Measurements from ENCODE around the gene PWWP2A.

The PWWP2A gene

GRCh38 chr5:160133071-160133917 lies 14.0 kb upstream of the PWWP2A start:
- DNase-seq (ENCODE audit: low read depth), result no peak

DNA sequence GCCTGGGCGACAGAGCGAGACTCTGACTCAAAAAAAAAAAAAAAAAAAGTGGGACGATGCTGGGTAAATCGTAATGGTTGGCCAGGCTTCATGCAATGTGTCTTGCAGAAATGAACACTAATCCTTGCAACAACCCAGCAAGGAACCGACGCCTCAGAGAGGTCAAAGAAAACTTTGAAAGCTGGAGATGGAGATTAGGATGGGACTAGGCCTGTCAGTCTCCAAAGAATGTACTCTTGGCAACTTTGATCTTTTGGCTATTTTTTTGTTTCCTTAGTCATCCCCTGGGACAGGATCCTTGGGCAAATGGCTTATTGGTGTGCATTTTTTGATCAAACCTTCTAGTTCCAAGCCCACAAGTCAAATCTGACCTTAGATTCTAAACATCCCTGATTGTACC lies 10.6 kb upstream of the PWWP2A start:
- DNase-seq (ENCODE audit: low read depth), result no peak

GRCh38 chr5:160128632-160129031 lies 9.4 kb upstream of the PWWP2A start:
- DNase-seq (ENCODE audit: low read depth), result no peak

DNA sequence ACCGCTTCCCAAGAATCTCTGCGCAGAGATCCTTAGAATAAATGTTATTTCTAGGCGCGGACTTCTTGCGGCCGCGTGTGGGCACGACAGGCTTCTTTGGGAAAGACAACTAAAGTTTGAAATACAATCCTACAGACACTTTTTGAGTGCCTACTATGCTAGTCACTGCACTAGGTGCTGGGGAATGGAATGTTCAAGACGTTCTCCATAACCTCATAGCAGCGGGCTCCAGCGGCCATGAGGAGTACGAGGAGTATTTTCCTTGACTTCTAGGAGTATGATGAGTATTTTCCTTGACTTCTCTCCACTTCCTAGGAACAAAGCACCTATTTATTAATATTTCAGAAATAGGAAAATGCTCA lies 636 bp upstream of the PWWP2A start:
- DNase-seq (ENCODE audit: low read depth), result no peak

DNA sequence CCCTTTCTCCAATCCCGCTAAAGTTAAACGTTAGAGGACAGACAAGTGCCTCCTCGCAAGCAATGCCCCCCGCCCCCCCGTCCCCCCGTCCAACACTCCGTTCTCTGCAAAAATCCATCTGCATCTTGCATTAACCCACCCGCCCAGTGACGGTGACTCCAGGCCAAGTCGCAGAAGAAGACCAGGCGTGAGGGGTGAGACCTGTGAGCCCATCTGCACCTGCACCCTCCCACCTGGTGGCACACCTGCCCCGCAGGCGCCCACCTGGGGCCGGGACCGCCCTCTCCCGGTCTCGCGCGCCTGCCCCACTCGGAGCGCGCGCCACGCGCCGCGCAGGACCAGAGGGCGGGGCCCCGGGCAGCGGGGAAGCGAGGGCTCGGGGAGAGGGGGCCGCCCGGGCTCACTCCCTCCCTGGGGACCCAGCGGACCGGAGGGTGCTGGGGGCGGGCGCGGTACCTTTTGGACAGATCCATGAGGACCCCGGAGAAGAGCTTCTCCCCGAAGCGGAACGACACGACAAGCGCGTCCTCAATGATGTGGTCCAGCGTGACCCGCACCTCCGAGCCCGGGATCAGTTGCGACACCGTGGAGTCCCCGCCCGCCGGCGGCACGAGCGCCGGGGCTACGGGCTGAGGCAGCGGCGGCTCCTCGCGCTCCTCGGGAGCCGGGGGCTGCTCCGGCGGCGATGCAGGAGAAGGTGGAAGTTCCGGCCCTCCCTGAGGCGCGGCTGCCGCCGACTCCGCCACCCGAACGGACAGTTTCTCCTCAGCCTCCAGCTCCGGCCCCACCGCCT lies 705 bp downstream of the PWWP2A start:
- DNase-seq (ENCODE audit: low read depth), result peak; percentile 47

DNA sequence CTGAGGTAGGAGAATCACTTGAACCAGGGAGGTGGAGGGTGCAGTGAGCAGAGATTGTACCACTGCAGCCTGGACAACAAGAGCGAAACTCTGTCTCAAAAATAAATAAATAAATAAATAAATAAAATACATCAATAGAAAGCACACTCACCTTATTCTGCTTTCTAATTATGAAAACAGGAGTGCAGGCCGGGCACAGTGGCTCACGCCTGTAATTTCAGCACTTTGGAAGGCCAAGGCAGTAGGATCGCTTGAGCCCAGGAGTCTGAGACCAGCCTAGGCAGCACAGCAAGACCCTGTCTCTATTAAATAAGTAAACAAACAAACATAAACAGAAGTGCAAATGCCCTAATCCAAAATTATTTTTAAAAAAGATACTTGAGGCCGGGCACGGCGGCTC lies 2.3 kb downstream of the PWWP2A start:
- DNase-seq (ENCODE audit: low read depth), result no peak

GRCh38 chr5:160108124-160108523 lies 11.1 kb downstream of the PWWP2A start:
- DNase-seq (ENCODE audit: low read depth), result no peak

DNA sequence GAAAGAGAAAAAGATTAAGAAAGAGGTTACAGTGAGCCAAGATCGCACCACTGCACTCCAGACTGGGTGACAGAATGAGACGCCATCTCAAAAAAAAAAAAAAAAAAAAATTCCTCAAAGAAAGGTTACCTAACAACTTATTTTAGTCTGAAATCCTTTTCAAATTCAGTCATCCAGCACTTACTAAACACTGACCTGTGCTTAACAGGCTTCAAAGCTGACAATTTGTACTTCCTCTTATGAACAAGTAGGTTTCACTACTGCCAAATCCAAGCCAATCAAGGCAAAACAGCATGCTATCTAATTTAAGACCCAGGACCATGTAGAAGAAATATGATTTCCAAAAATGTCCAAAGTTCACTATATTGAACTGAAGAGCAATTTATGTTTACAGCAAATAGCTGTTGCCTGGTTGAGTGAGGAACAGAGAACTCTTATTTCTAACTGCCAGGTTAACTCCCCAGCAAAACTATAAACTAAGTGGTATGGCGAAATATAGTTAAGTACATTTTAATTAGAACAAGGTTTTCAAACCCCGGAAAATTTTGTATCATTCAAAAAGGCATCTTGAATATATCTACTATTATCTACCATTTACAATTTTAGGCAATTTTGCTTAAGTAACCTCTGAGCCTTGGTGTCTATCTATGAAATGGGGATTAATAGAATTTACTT lies 13.4 kb downstream of the PWWP2A start:
- no peak for DNase-seq (ENCODE audit: low read depth)

DNA sequence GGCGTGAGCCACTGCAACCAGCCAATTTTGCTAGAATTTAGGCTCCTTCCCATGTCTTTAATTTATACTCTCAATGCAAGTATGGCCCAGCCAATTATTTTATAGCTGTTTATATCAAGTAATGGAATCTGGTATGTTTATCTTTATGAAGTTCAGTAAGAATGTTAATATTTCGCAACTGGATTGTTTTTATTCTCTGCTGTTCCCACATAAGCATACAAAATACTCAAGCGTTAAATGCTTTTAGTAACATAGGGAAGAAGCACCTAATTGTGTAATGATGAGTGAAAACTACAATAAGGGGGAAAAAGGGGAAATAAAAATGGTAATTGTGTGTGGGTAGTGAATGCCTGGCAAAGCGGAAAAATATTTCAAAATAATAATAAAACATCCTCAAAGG lies 21.3 kb downstream of the PWWP2A start:
- DNase-seq (ENCODE audit: low read depth), result no peak

GRCh38 chr5:160096178-160096577 lies 23.1 kb downstream of the PWWP2A start:
- no peak for DNase-seq (ENCODE audit: low read depth)

DNA sequence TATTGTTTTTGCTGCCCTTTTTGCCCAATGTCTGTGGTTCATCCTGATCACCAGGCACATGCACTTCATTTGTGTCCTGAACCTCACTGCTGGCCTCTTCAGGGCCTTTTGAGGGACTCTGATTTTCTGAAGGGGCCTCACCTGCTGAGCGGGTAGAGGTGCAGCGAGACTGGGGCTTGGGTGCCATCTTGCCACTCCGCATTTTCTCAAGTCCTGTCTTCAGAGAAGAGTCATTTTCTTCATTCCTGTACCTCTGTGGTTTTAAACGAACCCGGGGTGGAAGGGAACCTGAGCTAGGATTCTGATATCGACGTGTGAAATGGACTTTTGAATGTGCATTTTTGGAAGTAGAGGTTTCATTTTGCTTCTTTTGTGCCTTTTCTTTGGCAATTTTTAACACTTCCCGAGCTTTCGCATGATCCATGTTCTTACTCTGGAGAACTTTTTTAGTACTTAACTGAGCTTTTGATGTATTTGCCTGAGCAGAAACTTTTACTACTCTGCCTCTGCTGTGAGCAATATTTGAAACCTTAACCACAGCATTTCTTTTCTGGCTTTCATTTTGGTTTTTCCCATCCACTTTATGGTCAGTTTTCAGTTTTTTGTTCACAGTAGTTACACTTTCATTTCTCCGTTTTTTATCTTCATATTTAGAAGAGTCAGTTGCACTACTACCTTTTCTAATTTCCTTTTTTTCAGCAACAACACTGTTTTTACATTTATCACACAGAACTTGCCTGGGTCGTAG lies 26.1 kb downstream of the PWWP2A start:
- no peak for DNase-seq (ENCODE audit: low read depth)

DNA sequence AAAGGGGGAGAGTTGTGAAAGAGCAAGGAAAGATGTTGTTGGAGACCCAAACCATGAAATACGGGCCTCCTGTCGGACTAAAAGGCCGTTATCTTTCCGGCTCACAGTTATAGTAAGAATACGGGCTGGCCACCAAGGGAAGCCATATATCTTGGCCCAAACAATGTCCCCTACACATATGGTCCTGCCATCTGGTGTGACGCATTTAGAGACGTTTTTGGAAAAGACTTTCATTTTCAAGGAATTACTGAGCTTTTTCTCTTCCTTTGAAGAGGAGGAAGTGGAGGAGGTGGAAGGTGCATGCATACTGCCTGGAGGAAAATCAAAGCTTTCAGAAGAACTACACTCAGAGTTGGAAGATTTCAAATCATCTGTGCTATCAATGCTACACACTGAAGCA lies 26.7 kb downstream of the PWWP2A start:
- DNase-seq (ENCODE audit: low read depth), result no peak

GRCh38 chr5:160090059-160090458 lies 29.2 kb downstream of the PWWP2A start:
- no peak for DNase-seq (ENCODE audit: low read depth)

DNA sequence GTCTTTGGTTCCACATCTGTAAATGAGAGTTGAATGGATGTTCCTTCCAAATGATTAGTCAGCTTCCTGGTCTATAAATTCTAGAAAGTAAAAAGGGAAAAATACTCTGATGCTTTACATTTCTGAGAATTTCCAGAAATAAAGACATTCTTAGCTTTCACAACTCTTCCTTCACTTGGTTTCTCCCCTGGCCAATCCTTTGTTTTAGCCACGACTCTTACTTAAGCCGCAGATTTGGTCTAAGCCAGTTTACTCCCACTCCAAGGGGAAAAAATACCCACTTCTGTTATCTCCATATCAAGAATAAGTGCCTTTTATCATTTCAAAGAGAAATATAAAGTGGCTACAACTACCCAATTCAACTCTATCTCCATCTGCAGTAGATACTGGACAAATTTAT lies 29.7 kb downstream of the PWWP2A start:
- DNase-seq (ENCODE audit: low read depth), result no peak

- DNase-seq (ENCODE audit: low read depth), result no peak
These were observed 30.4 kb downstream of the PWWP2A start for GRCh38 chr5:160088805-160089204.

DNA sequence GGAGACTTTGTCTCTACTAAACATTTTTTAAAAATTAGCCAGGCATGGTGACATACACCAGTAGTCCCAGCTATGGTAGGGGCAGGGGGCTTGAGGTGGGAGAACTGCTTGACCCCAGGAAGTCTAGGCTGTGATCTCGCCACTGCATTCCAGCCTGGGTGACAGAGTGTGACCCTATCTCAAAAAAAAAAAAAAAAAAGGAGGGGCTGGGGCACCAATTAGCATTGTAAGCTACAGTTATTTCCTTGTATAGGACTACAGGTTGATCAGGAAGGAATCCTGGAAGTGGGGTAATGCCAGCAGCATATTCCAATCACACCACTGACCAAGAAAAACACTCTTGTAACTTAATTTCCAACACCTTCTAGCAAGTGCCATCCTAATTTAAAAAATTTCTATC lies 32.1 kb downstream of the PWWP2A start:
- no peak for DNase-seq (ENCODE audit: low read depth)

DNA sequence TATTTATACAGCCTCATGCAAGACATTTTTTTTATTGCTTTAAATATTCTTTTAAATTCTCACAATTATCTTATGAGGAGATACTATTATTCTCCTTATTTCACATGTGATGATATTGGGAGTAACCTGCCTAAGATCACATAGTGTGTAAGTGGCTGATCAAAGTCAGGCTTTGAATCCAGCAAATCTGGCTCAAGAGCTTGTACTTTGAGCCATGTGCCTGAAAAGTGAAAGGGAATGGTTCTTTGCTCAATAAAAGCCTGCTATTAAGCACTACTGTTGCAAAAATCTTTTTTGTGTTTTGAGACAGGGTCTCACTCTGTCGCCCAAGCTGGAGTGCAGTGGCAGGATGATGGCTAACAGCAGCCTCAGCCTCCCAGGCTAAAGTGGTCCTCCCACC lies 35.1 kb downstream of the PWWP2A start:
- no peak for DNase-seq (ENCODE audit: low read depth)

GRCh38 chr5:160083501-160083900 lies 35.7 kb downstream of the PWWP2A start:
- no peak for DNase-seq (ENCODE audit: low read depth)

GRCh38 chr5:160082614-160083500 lies 36.4 kb downstream of the PWWP2A start:
- DNase-seq (ENCODE audit: low read depth), result no peak

DNA sequence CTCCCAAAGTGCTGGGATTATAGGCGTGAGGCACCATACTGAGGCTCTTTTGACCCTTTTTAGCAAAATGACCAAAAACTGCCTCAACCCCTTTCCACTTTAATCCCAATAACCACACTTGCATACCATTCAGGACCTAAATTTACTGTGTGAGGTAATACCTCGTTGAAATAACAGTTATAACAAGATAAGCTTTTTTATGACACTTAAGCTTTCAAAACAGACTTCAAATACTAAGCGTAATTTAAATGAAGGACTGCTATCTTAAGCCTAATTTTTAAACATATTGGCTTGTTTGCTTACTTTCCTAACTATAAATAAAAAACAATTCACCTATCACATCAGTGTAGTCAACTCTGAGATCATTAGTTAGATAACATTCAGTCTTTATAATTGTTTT lies 37.8 kb downstream of the PWWP2A start:
- DNase-seq (ENCODE audit: low read depth), result no peak

DNA sequence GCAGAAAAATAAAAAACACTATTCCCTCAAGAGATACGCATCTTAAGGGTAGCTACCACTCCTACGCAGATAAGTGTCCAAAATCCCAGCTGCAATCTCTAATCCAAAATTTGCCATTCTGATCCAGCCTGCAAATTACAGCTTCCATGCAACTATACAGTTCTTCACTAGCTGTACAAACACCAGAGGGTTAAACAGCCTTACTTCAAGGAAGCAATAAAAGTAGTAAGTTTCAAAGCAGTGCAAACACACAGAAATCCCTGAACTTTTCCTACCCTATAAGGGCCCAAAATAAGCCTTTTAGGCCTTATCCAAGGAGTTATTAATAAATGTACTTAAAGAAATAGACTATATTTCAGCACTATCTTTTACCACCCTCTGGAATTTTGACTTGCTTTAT lies 39.5 kb downstream of the PWWP2A start:
- no peak for DNase-seq (ENCODE audit: low read depth)

All from activated T-cell treated with anti-CD3 and anti-CD28 coated beads for 1 hour (primary cell).